Naive thymus-derived CD4-positive, alpha-beta T cell (primary cell): Measurements from ENCODE around the gene NOA1. TPM values are rescaled to one million over a fixed set of nuclear protein-coding genes. Genes with fewer than 3 reads are reported as not detected.
"Not testable (repeated sequence)": the region's sequence is repeated elsewhere in the genome, so short reads cannot be mapped to it uniquely, and the experiment has no call there.

Experiments used
- ATAC-seq: fragments of 150-1000 bp; cut with Tn5 transposase; 2 replicates; pipeline ENCODE4 v1.10.0; 2021; ENCODE audit warnings: mild to moderate bottlenecking, moderate library complexity
- CTCF ChIA-PET: fragments of 350-600 bp; sonication (Branson Sonifier 250); formaldehyde crosslinking; loops from one replicate; lab custom pipeline; 2021; ENCODE audit warnings: antibody characterized with exemption; lab: Charles Lee
- POLR2A ChIA-PET: fragments of 350-600 bp; sonication (Branson Sonifier 250); formaldehyde crosslinking; loops from one replicate; lab custom pipeline; 2021; ENCODE audit warnings: antibody characterized with exemption, inconsistent platforms; lab: Charles Lee
- DNase-seq, 9 donors: peaks; one replicate each; pipeline versions ENCODE4 v3.0.0 to v3.0.0-alpha.2; 2020 to 2022; ENCODE audit warnings: mixed read lengths in 1 of 9
- H3K27ac ChIP-seq: one replicate; pipeline ENCODE4 v1.7.0; 2013; ENCODE audit warnings: mild to moderate bottlenecking, low read depth, low read length, moderate library complexity
- H3K27me3 ChIP-seq, 2 donors: one replicate each; pipeline ENCODE4 v1.7.0; 2013; ENCODE audit warnings: low read length in 2 of 2, mild to moderate bottlenecking in 2 of 2, moderate library complexity in 2 of 2; ENCODE audit not compliant: control insufficient read depth in 2 of 2, insufficient read depth in 2 of 2
- H3K36me3 ChIP-seq, 3 experiments: 1 replicate in 2 of 3; 2 replicates in 1 of 3; pipeline ENCODE4 v1.7.0; 2013; ENCODE audit warnings: low read length in 3 of 3, mild to moderate bottlenecking in 3 of 3, moderate library complexity in 1 of 3; ENCODE audit not compliant: insufficient read depth in 3 of 3, control insufficient read depth in 2 of 3
- H3K4me1 ChIP-seq, 2 donors: one replicate each; pipeline ENCODE4 v1.7.0; 2013; ENCODE audit warnings: low read length in 2 of 2, mild to moderate bottlenecking in 2 of 2, moderate library complexity in 1 of 2; ENCODE audit not compliant: control insufficient read depth in 2 of 2, insufficient read depth in 2 of 2
- H3K4me3 ChIP-seq: 2 replicates; pipeline ENCODE4 v1.7.0; 2013; ENCODE audit warnings: mild to moderate bottlenecking, low read length
- H3K9me3 ChIP-seq, 3 experiments: 1 replicate in 2 of 3; 2 replicates in 1 of 3; pipeline ENCODE4 v1.7.0; 2013; ENCODE audit warnings: low read length in 3 of 3; ENCODE audit not compliant: control insufficient read depth in 2 of 3
- H3K27ac Mint-ChIP-seq, 9 donors: one replicate each; pipeline ENCODE4 v1.8.0; 2020 to 2022; ENCODE audit warnings: mixed read lengths in 9 of 9, mild to moderate bottlenecking in 8 of 9, moderate library complexity in 5 of 9, inconsistent platforms in 2 of 9
- H3K27me3 Mint-ChIP-seq, 5 donors: one replicate each; pipeline ENCODE4 v1.8.0; 2021 to 2022; ENCODE audit warnings: mixed read lengths in 5 of 5, mild to moderate bottlenecking in 1 of 5
- H3K36me3 Mint-ChIP-seq, 5 donors: one replicate each; pipeline ENCODE4 v1.8.0; 2020 to 2022; ENCODE audit warnings: mixed read lengths in 5 of 5, mild to moderate bottlenecking in 3 of 5, inconsistent platforms in 1 of 5
- H3K4me1 Mint-ChIP-seq, 7 donors: one replicate each; pipeline ENCODE4 v1.8.0; 2020 to 2022; ENCODE audit warnings: mixed read lengths in 7 of 7, mild to moderate bottlenecking in 3 of 7, inconsistent platforms in 1 of 7
- H3K4me3 Mint-ChIP-seq, 10 donors: one replicate each; pipeline ENCODE4 v1.8.0; 2020 to 2022; ENCODE audit warnings: mild to moderate bottlenecking in 10 of 10, mixed read lengths in 10 of 10, moderate library complexity in 6 of 10, inconsistent platforms in 2 of 10
- H3K9me3 Mint-ChIP-seq, 11 donors: one replicate each; pipeline ENCODE4 v1.8.0; 2020 to 2022; ENCODE audit warnings: mixed read lengths in 11 of 11, mild to moderate bottlenecking in 4 of 11, inconsistent platforms in 1 of 11, moderate library complexity in 1 of 11
- intact Hi-C, 2 donors: fragments of 100-400 bp; cut with micrococcal nuclease; formaldehyde crosslinking; loops; one replicate each; pipeline ENCODE4 v1.15.1; 2023
- polyA plus RNA-seq, 2 donors: library from polyadenylated mRNA; unstranded; fragments of 300-500 nt; fragmentation: Illumina TruSeq; gene quantifications; one replicate each; pipeline ENCODE4 v1.2.3, GENCODE V29; 2021
- total RNA-seq, 6 experiments: library from RNA in 5 of 6; stranded (reverse) in 5 of 6; gene quantifications; 1 replicate in 5 of 6; 2 replicates in 1 of 6; pipeline ENCODE4 v1.2.3 and lab custom pipeline; 2021 to 2026

The NOA1 gene
- total and polyA plus RNA-seq, 7 experiments from 2014 or later, result 13.6 to 30.0 (median 21.4) TPM

DNA sequence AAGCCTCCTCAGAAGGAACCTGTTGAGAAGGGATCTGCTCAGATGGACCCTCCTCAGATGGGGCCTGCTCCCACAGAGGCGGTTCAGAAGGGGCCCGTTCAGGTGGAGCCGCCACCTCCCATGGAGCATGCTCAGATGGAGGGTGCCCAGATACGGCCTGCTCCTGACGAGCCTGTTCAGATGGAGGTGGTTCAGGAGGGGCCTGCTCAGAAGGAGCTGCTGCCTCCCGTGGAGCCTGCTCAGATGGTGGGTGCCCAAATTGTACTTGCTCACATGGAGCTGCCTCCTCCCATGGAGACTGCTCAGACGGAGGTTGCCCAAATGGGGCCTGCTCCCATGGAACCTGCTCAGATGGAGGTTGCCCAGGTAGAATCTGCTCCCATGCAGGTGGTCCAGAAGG, 46.8 kb downstream of the NOA1 start:
- H3K36me3 ChIP-seq, result peaks cover 13 to 25% (median 15%) of the 10 kb centered on the region in 3 experiments
- Mint-ChIP-seq H3K4me3 (peak overlapping the region in 1 of 10 donors; percentile 39), H3K36me3 (peaks cover 10 to 49% (median 35%) of the 10 kb centered on the region in 5 donors), H3K4me1 (peaks cover 22 to 56% (median 47%) of the 10 kb centered on the region in 7 donors), H3K27ac (peak overlapping the region in 3 of 9 donors; percentile 41 to 58 (median 45)), H3K27me3 (no peaks in the 10 kb centered on the region), H3K9me3 (peaks cover 0 to 1% (median 0%) of the 10 kb centered on the region in 11 donors)
- H3K4me3 ChIP-seq, result no peak overlapping the region
- POLR2A ChIA-PET, result no interaction called here
- intact Hi-C loops, result loop anchor here in 1 of 2 donors (2.0 kb wide), 1 partner anchor 22 kb away; no protein-coding TSS in a partner anchor
- no peaks in the 10 kb centered on the region for H3K4me1 ChIP-seq
- H3K27me3 ChIP-seq, result no peaks in the 10 kb centered on the region
- H3K27ac ChIP-seq, result no peak overlapping the region
- ATAC-seq, result no peak
- DNase-seq, result no peak
- CTCF ChIA-PET, result no interaction called here
- no peaks in the 10 kb centered on the region for H3K9me3 ChIP-seq

DNA sequence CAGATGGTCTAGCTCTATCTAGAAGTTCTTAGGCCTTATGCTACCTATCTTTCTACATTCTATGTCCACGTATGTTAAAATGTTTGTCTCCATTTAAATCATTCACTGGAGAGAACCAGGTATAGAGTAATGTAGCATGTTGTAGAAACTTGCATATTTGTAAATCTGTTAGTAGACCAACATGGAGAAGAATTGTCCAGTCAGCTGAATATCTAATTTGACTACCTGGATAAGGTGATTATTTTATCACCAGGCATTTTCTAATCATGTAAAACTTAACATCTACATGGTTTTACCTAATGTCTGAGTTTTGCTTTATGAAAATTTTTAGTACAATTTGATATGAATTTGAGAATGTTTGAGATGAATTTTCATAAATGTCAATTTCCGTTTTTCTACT, 50.2 kb downstream of the NOA1 start:
- peaks cover 17 to 42% (median 34%) of the 10 kb centered on the region in 7 donors for H3K4me1 Mint-ChIP-seq
- no peak for DNase-seq

DNA sequence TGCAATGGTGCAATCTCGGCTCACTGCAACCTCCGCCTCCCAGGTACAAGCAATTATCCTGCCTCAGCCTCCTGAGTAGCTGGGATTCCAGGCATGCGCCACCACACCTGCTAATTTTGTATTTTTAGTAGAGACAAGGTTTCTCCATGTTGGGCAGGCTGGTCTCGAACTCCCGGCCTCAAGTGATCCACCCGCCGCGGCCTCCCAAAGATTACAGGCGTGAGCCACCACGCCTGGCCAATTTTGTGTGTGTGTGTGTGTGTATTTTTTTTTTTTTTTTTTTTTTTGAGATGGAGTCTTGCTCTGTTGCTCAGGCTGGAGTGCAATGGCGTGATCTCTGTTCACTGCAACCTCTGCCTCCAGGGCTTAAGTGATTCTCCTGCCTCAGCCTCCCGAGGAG, 62.4 kb downstream of the NOA1 start:
- H3K36me3 Mint-ChIP-seq, result peaks cover 4 to 21% (median 7%) of the 10 kb centered on the region in 5 donors
- ATAC-seq, H3K27ac ChIP-seq, H3K27me3 Mint-ChIP-seq, H3K36me3 ChIP-seq, H3K4me3 ChIP-seq, H3K9me3 ChIP-seq, intact Hi-C loops, DNase-seq, H3K9me3 Mint-ChIP-seq, H3K27me3 ChIP-seq: not testable (repeated sequence)
- ChIA-PET CTCF (interaction anchor here (0.7 kb wide), 1 partner anchor 445 kb away, joined by 6 read pairs; no protein-coding TSS in a partner anchor), POLR2A (interaction anchor here (3.2 kb wide), 1 partner anchor 64 kb away, joined by 12 read pairs; the partner anchor contains the start of genes NOA1 and POLR2B)
- peaks cover 34 to 76% (median 67%) of the 10 kb centered on the region in 7 donors for H3K4me1 Mint-ChIP-seq
- H3K4me3 Mint-ChIP-seq, result peak overlapping the region in 3 of 10 donors; percentile 14 to 67 (median 52)
- H3K4me1 ChIP-seq, result peaks cover 39 to 59% of the 10 kb centered on the region in 2 donors
- peak overlapping the region in 2 of 9 donors; percentile 41 to 74 for H3K27ac Mint-ChIP-seq

More for the DNA sequence above, 50.2 kb downstream of the NOA1 start:
- H3K4me3 Mint-ChIP-seq, result no peak overlapping the region
- Histone ChIP-seq H3K4me1 (peaks cover 0 to 4% of the 10 kb centered on the region in 2 donors), H3K4me3 (no peak overlapping the region), H3K27ac (no peak overlapping the region), H3K27me3 (no peaks in the 10 kb centered on the region), H3K36me3 (peaks cover 18 to 43% (median 19%) of the 10 kb centered on the region in 3 experiments), H3K9me3 (no peaks in the 10 kb centered on the region)
- intact Hi-C loops, result no loop called here
- no peak for ATAC-seq
- H3K9me3 Mint-ChIP-seq, result peaks cover 0 to 1% (median 0%) of the 10 kb centered on the region in 11 donors
- H3K27me3 Mint-ChIP-seq, result no peaks in the 10 kb centered on the region
- H3K27ac Mint-ChIP-seq, result no peak overlapping the region
- CTCF ChIA-PET, result interaction anchor here (0.7 kb wide), 1 partner anchor 53 kb away, joined by 3 read pairs; no protein-coding TSS in a partner anchor
- POLR2A ChIA-PET, result no interaction called here
- H3K36me3 Mint-ChIP-seq, result peaks cover 16 to 61% (median 44%) of the 10 kb centered on the region in 5 donors

DNA sequence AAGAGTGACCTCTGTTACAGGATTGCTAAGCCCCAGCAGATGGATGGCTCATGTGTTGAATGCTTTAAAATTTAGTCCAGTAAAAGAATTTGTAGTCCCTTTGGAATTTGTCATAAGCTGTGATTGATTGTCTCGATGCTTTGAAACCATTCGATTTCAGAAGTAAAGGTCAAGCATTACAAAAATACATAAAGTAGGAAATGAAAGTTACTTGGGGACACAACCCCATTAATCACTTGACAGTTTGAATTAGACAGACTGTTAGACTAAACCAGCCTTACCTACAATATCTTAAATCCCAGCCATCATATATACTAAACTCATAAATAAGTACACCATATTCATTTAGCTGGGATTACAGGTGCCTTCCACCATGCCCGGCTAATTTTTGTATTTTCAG, 63.1 kb downstream of the NOA1 start:
- peaks cover 42 to 61% of the 10 kb centered on the region in 2 donors for H3K4me1 ChIP-seq
- peaks cover 40 to 80% (median 70%) of the 10 kb centered on the region in 7 donors for H3K4me1 Mint-ChIP-seq

More for the DNA sequence above, 63.1 kb downstream of the NOA1 start:
- Mint-ChIP-seq H3K4me3 (peak overlapping the region in 8 of 10 donors; percentile 1 to 67 (median 43)), H3K27ac (peak overlapping the region in 6 of 9 donors; percentile 15 to 73 (median 59)), H3K9me3 (no peaks in the 10 kb centered on the region), H3K27me3 (no peaks in the 10 kb centered on the region), H3K36me3 (peaks cover 4 to 25% (median 7%) of the 10 kb centered on the region in 5 donors)
- no peaks in the 10 kb centered on the region for H3K9me3 ChIP-seq
- DNase-seq (no peak), ATAC-seq (no peak)
- CTCF ChIA-PET, result no interaction called here
- no peak overlapping the region for H3K27ac ChIP-seq
- intact Hi-C loops, result no loop called here
- no peaks in the 10 kb centered on the region for H3K27me3 ChIP-seq
- peaks cover 0 to 8% (median 8%) of the 10 kb centered on the region in 3 experiments for H3K36me3 ChIP-seq
- H3K4me3 ChIP-seq, result no peak overlapping the region
- POLR2A ChIA-PET, result interaction anchor here (3.2 kb wide), 1 partner anchor 64 kb away, joined by 12 read pairs; the partner anchor contains the start of genes NOA1 and POLR2B

Other genes starting within 250 kb of the NOA1 start
- 1 to 10 TPM in 4 of 5 experiments, under 1 TPM in 1; 0.99 to 5.8 (median 4.4) TPM for gene SPINK2, start 155.9 kb downstream of the NOA1 start, total RNA-seq
- gene SPINK2, start 155.9 kb downstream of the NOA1 start, polyA plus RNA-seq, result 10 to 100 TPM; 15.3 to 32.8 TPM
- gene REST, start 69.7 kb downstream of the NOA1 start, total RNA-seq, result 10 to 100 TPM; 55.7 to 86.4 (median 72.8) TPM
- gene REST, start 69.7 kb downstream of the NOA1 start, polyA plus RNA-seq, result 100 to 1,000 TPM; 174 to 203 TPM
- gene POLR2B, start 1.3 kb upstream of the NOA1 start, total RNA-seq, result 100 to 1,000 TPM in 3 of 5 experiments, 10 to 100 TPM in 2; 74.6 to 130 (median 118) TPM
- gene POLR2B, start 1.3 kb upstream of the NOA1 start, polyA plus RNA-seq, result 10 to 100 TPM; 50.7 to 71.2 TPM
- gene IGFBP7, start 132.8 kb upstream of the NOA1 start, total RNA-seq, result 10 to 100 TPM in 1 of 5 experiments, 1 to 10 TPM in 1, not detected in 3; 1.1 to 16.7 TPM
- under 1 TPM; 0.37 to 0.48 TPM for gene IGFBP7, start 132.8 kb upstream of the NOA1 start, polyA plus RNA-seq